HCT116 (cell line): ENCODE results near the gene THEM4.

ENCODE experiments used
- ELF1 ChIP-seq: IDR thresholded peaks from 2 replicates; pipeline ENCODE4 v1.6.1; 2012; ENCODE audit warnings: low read depth, borderline replicate concordance
- EZH2 ChIP-seq: fragments of 200-600 bp; sonication (generic); IDR thresholded peaks from 2 replicates; pipeline ENCODE4 v1.6.1; 2017; ENCODE audit warnings: antibody characterized with exemption, mixed run types
- EZH2phosphoT487 ChIP-seq: fragments of 200-600 bp; IDR thresholded peaks from 2 replicates; pipeline ENCODE4 v1.6.1; 2018; ENCODE audit warnings: antibody characterized with exemption, borderline replicate concordance
- FOSL1 ChIP-seq: IDR thresholded peaks from 2 replicates; pipeline ENCODE4 v1.6.1; 2012; ENCODE audit warnings: low read depth
- POLR2A ChIP-seq: IDR thresholded peaks from 2 replicates; pipeline ENCODE4 v1.7.0; 2011; ENCODE audit warnings: borderline replicate concordance; ENCODE audit not compliant: insufficient read depth, insufficient read length; ENCODE audit errors: extremely low read depth
- POLR2AphosphoS5 ChIP-seq: IDR thresholded peaks from 2 replicates; pipeline ENCODE4 v1.6.1; 2011; ENCODE audit warnings: mild to moderate bottlenecking, low read depth, low read length, moderate library complexity
- RAD21 ChIP-seq: IDR thresholded peaks from 2 replicates; pipeline ENCODE4 v1.6.1; 2012; ENCODE audit warnings: low read depth, mild to moderate bottlenecking
- SP1 ChIP-seq: IDR thresholded peaks from 2 replicates; pipeline ENCODE4 v1.6.1; 2012; ENCODE audit warnings: low read depth
- ZFX ChIP-seq: fragments of 450-650 bp; IDR thresholded peaks from 2 replicates; pipeline ENCODE4 v1.6.1; 2017
- ZNF274 ChIP-seq: fragments of 200-500 bp; sonication (Bioruptor generic); IDR thresholded peaks from 2 replicates; pipeline ENCODE4 v1.6.1; 2014; ENCODE audit warnings: mild to moderate bottlenecking, low read depth, low read length, inconsistent platforms
- TF ChIP-seq, protein P1 (sequence below), 3 experiments: fragments of 200-600 bp in 1 of 3; sonication (generic) in 1 of 3; IDR thresholded peaks in 2 of 3; conservative IDR thresholded peaks in 1 of 3; 2 replicates each; pipeline ENCODE4 v1.5.1; 2012 to 2017; ENCODE audit warnings: low read depth in 2 of 3, low read length in 2 of 3, antibody characterized with exemption in 1 of 3, borderline replicate concordance in 1 of 3, control low read depth in 1 of 3, mild to moderate bottlenecking in 1 of 3, mixed read lengths in 1 of 3, mixed run types in 1 of 3, moderate library complexity in 1 of 3; ENCODE audit not compliant: insufficient read depth in 1 of 3
- TF ChIP-seq, protein P2 (sequence below): IDR thresholded peaks from 2 replicates; pipeline ENCODE4 v1.6.1; 2011; ENCODE audit warnings: mild to moderate bottlenecking, low read length, moderate library complexity; ENCODE audit not compliant: insufficient replicate concordance; ENCODE audit errors: extremely low read depth
- TF ChIP-seq, protein P3 (sequence below): IDR thresholded peaks from 2 replicates; pipeline ENCODE4 v1.6.1; 2012
- TF ChIP-seq, protein P4 (sequence below): IDR thresholded peaks from 2 replicates; pipeline ENCODE4 v1.6.1; 2012

DNA sequence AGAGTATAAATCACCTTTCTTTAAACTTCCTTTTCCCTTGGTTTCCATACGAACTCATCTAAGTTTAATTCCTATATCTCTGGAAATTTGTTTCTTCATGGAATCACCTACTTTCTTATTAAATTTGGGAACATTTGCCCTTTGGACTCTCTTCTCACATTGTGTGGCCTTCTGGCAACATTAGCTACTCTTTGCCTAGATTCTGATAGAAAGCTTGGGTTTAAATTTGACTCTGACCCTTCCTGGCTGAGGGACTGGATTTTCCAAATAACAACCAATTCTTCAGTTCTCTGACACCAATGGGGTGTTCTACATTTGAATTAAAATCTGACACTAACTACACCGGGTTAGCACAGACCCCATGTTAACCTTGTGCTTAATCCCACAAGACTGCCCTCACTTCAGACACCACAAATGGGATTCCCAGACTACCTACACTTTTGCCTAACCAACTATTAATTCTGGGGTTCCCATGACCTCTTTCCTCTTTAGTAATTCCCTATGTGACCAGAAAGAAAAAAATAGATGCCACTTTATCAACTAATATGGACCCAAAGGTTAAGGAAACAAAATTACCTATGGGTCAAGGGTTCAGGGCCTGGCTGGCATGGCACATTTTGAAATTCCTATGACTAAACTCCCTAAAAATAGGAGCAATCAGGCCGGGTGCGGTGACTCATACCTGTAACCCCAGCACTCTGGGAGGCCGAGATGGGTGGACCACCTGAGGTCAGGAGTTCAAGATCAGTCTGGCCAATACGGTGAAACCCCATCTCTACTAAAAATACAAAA is 9.7 kb upstream of the THEM4 start:
- TF ChIP-seq, protein P1, sequence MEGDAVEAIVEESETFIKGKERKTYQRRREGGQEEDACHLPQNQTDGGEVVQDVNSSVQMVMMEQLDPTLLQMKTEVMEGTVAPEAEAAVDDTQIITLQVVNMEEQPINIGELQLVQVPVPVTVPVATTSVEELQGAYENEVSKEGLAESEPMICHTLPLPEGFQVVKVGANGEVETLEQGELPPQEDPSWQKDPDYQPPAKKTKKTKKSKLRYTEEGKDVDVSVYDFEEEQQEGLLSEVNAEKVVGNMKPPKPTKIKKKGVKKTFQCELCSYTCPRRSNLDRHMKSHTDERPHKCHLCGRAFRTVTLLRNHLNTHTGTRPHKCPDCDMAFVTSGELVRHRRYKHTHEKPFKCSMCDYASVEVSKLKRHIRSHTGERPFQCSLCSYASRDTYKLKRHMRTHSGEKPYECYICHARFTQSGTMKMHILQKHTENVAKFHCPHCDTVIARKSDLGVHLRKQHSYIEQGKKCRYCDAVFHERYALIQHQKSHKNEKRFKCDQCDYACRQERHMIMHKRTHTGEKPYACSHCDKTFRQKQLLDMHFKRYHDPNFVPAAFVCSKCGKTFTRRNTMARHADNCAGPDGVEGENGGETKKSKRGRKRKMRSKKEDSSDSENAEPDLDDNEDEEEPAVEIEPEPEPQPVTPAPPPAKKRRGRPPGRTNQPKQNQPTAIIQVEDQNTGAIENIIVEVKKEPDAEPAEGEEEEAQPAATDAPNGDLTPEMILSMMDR (IDR thresholded peaks at IDR 0.05 in 2 of 3, conservative IDR thresholded peaks at IDR 0.05 in 1 of 3; ENCODE audit: borderline replicate concordance in 1 of 3, insufficient read depth in 1 of 3, low read depth in 2 of 3, low read length in 2 of 3) = no peak
- no peak for TF ChIP-seq ZNF274
- TF ChIP-seq SP1 = peak; percentile 30; the same call in 1 of the 2 replicates
- no peak for TF ChIP-seq POLR2A
- TF ChIP-seq, protein P2, sequence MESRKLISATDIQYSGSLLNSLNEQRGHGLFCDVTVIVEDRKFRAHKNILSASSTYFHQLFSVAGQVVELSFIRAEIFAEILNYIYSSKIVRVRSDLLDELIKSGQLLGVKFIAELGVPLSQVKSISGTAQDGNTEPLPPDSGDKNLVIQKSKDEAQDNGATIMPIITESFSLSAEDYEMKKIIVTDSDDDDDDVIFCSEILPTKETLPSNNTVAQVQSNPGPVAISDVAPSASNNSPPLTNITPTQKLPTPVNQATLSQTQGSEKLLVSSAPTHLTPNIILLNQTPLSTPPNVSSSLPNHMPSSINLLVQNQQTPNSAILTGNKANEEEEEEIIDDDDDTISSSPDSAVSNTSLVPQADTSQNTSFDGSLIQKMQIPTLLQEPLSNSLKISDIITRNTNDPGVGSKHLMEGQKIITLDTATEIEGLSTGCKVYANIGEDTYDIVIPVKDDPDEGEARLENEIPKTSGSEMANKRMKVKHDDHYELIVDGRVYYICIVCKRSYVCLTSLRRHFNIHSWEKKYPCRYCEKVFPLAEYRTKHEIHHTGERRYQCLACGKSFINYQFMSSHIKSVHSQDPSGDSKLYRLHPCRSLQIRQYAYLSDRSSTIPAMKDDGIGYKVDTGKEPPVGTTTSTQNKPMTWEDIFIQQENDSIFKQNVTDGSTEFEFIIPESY = no peak
- TF ChIP-seq RAD21 = no peak
- no peak for TF ChIP-seq EZH2
- TF ChIP-seq EZH2phosphoT487 = no peak
- TF ChIP-seq POLR2AphosphoS5 = no peak
- no peak for TF ChIP-seq ZFX
- no peak for TF ChIP-seq ELF1
- TF ChIP-seq, protein P3, sequence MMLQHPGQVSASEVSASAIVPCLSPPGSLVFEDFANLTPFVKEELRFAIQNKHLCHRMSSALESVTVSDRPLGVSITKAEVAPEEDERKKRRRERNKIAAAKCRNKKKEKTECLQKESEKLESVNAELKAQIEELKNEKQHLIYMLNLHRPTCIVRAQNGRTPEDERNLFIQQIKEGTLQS = no peak
- TF ChIP-seq, protein P4, sequence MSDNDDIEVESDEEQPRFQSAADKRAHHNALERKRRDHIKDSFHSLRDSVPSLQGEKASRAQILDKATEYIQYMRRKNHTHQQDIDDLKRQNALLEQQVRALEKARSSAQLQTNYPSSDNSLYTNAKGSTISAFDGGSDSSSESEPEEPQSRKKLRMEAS = no peak
- TF ChIP-seq FOSL1 = peak; percentile 59
